DLD1 (cell line): ENCODE results near the gene HDAC4.

Experiments
- in situ Hi-C: cut with HindIII; loops from 2 replicates; pipeline ENCODE4 v1.10.0; 2017; ENCODE audit warnings: low sequenced_read_pairs

HDAC4 gene

DNA sequence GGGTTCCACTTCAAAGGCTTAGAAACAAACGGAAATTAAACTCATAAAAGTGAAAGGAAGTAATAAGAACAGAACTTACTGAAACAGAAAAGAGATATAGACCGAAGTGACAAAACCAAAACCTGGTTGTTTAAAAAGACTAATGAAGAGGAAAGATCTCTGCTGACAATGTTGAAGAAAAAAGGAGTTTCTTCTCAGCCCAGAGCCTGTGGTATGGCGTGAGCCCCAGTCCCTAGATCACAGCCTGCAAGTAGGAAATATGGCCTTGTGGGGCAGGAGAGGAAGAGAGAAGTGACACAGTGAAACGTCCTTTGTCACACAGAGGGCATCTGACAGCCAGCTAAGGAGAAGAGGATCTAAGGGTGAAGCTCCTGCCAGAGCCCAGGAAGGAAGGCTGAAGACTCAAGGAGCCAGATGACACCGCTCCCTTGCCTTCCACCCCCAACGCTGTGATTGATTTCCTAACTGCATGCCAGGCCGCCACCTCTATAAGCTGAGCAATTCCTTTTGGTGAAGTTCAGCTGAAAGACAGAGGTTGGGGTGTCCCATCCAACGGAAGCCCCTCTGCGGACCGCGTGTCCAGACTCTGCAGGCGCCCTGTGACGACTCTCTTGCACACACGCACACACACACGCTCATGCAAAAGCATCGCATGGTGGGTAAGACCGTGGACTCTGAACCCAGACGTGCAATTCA, 141.1 kb downstream of the HDAC4 start:
- in situ Hi-C loops, result no loop called here

DNA sequence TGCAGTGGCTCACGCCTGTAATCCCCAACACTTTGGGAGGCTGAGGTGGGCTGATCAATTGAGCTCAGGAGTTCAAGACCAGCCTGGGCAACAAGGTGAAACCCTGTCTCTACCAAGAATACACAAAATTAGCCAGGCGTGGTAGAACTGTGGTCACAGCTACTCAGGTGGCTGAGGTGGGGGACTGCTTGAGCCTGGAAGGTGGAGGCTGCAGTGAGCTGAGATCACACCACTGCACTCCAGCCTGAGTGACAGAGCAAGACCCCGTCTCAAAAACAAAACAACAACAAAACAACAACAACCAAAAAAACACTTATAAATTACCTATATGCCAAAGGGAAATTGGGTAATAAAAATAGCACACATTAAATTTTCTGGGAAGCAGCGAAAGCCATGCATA, 141.6 kb downstream of the HDAC4 start:
- in situ Hi-C loops, result no loop called here

DNA sequence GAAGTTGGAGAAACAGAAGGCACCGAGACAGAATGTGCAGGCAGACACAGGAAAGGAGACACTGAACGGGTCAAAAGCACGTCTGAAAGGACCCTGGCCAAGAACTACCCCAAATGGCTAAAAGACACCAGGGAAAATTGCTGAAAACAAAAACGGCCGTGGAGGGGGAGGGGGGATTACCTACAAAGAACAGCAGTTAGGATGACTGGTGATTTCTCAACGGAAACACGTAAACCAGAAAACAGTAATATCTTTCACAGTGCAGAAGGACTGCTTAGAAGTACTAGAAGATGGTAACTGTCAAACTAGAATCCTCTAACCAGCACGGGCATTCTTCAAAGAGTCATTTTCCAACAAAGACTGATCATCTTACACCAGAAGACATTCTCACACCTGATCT, 142.6 kb downstream of the HDAC4 start:
- in situ Hi-C loops, result no loop called here

DNA sequence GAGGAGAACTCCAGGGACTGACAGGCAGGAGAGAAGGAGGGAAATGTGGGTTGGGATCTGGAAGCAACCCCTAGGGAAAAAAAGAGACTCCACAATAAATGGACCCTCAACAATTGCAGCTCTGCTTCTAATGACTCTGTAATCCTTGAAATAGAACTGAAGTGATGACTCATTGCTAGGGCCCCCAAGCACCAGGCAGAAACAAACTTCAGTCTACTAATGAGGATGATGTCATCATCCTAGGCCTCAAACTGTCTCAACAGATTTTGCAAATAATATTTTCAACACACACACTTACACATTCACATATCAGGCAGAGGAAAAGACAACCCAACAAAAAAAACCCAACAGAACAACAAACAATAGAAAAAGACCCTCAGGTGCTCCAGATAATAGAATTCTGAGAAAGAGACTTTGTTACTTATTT, 143.3 kb downstream of the HDAC4 start:
- in situ Hi-C loops, result no loop called here

DNA sequence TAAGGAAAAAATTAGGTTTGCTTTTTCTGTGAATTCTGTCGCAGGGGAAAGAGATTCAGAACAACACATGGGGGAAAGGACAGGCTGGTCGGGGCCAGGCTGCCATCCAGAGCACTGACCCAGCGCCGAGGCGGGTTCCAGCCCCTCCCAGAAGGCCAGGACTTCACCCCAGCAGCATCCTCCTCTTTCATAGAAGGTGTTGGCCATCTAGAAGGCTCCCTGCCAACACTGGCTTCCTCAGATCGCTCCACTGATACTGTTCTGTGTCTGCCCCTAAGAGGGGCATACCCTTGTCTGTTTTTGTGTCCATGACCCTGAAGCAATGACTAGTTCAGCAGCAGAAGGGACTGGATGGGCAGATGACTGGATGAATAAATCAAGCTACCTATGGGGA, 144.5 kb downstream of the HDAC4 start:
- in situ Hi-C loops, result no loop called here

DNA sequence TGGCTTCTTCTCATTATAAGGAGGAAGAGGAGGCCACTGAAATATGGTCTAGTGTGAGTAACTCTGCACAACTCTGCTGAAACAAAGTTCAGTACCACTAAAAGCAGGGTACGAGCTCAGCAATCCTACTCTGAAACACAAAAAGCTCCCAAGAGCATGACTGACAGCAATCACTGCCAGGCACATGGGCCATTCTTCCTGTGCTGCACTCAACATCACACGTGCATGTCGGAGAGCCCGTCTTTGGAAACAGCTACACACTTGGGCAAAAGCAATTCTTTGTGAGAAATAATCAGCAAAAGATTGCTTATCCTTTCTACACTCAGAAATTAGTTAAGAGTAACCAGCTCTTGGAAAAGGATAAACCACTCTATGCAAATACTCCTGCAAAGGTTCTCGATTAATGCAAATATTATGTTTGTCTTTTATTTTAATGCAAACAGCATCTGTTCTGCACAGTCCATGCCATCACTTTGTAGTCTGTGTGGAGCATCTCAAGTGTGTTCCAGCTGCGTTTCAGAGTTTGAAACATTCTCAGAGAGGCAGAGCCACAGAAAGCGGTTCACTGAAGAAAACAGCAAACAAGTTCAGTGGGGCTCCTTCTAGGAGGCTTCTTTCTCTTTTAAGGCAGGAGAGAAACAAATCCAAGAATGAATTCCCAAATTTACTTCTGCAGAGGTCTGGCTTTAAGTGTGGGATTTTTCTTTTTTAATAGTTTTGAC, 145.0 kb downstream of the HDAC4 start:
- in situ Hi-C loops, result no loop called here

DNA sequence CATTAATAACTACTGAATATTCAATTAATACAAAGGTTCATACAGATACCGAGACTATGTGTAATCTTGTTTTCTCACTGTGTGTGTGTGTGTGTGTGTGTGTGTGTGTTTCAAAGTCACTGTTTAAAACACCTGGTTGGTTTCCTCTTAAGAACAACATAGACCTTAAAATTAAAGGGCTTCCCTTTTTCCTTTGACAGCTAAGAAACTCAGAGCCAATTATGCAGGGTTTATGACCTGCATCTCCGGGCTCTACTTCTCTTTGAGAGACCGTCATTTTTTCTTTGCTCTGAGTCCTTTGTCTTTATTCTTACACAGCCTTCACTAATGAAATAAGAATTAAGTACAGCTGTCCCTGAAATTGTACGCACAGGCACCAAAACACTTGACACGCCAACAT, 145.6 kb downstream of the HDAC4 start:
- in situ Hi-C loops, result no loop called here

DNA sequence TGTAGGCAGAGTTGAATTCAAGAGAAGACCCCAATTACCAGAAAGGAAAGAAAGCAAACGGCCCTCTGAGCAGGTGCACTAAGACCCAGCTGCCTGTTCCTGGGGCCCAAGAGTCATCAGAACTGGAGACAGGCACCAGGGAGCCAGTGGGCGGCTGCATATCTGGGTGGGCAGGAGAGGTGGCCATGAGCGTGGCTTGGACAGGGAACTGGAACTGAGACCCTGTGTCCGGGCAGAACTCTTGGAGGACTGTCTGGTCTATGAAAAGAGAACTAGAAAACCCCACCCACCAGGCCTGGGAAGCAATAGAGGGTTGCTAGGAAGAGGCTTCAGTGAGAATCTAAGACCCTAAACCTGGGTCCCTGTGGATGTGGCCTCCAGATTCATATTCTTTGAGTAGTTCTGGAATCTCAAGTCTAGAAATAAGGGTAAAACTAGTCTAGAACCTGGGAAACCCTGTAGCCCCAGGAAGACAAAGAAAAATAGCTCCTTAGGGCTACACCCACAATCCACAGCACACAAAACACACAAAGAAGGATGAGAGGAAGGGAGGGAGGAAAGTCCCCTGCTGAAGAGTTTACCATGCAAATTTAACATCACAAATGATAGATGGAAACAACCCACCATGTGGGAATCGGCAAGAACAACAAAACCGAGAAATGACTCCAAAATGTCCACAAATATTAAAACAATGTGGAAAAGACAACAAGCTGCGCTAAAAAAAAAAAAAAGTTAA, 147.0 kb downstream of the HDAC4 start:
- in situ Hi-C loops, result no loop called here

DNA sequence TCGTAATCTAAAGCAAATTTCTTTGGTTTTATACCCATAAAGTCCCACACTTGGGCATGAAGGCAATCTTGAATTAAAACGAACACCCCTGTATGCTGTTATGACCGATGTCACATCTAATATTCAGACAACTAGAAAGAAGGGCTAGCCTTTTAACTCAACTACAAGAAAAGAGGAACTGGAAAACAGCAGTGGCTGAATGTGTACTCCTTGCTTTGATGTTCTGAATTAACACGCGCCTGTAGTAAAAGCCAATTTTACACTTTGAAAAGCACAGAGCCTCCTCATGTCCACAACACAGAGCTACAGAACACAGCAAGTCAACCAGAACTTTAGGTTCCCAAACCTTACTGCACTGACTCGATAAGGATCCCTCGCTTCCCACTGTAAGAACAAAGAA, 147.6 kb downstream of the HDAC4 start:
- in situ Hi-C loops, result no loop called here

DNA sequence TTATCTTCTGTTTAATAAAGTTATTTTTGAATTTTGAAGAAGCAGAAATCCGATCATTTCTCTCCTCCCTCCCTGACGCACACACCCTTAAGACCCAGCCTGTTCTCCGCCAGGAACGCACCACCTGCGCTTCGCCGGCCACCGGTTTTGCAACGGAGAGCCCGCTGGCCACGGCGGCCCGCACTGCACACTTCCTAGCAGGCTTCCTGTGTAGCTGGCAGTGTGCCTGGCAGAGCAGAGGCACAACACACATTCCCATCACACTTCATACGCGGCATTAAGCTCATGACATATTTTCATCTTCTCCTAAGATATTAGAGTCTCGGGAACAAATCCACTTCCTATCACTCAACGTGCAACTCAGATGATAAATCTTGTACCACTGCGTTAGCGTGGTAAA, 148.0 kb downstream of the HDAC4 start:
- in situ Hi-C loops, result no loop called here

DNA sequence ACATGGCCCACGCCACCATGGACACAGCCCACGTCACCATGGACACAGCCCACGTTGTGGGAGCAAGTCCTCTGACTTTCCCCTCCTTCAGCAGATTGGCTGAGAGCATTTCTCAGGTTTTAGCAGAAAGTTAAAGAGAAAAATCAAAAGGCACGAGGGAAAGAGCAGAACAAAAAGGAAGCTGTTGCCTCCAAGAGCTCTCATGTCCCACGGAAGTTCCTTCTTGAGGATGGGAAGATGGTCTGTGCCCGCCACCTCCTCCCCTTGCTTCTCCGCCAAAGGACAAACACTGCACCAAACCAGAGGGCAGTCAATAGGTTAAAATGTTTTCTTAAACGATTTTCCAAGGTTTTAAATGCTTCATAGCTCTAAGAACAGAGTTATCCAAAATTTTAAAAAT, 148.4 kb downstream of the HDAC4 start:
- in situ Hi-C loops, result no loop called here

DNA sequence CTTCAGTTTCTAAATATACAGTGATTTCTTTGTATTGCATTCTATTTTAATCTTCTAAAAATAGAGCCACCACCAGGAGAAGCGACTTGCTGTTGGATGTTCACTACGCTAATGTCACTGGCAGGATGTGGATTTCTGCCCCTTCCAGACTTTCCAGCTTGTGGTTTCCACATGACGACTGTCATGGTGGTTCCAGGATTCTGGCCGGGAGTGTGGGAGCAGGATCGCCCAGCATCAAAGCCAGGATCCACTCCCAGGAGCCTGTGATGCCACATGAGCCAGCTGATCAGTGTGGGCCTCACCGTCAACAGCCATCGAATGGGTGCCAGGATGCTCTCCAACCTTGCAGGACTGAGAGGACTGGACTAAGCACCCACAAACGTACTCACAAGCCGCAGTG, 148.8 kb downstream of the HDAC4 start:
- in situ Hi-C loops, result no loop called here

DNA sequence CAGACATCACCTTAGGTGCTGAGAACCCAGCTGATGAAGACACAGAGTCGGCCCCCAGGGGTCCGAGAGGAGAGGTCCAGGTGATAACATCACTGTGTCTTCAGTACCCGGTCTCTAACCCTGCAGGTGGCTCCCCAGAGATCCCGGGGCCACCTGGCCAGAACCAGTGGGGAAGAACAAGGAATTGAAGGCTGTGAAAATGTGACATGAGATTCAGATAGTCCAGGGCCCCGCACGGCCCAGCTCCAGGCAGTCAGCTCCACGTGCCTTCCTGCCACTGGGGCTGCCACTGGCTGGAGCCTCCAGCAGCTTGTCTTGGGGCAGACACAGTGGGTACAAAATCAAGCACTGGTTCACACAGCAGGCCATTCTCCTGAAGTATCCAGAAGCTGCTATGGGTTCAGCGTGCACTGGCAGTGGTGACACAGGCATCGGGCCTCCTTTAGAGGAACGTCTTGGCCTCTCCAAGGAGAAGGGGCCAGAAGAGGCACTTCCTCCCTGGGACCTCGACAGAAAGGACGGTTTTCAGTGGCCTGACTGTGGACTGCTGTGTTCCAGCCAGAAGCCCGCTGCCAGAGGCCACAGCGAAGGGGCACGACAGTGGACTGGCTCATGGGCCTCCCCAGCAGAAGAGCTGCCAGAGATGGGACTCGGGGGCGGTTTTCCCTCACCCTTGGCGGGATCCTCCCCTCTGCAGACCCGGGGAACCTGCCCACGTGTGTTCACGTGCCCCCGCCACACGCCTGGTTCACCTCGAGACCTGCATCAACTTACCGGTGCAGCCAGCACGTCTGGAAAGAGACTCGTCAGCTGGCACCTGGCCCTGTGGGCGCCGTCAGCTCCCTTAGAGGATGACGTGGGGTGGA, 150.4 kb downstream of the HDAC4 start:
- in situ Hi-C loops, result no loop called here

DNA sequence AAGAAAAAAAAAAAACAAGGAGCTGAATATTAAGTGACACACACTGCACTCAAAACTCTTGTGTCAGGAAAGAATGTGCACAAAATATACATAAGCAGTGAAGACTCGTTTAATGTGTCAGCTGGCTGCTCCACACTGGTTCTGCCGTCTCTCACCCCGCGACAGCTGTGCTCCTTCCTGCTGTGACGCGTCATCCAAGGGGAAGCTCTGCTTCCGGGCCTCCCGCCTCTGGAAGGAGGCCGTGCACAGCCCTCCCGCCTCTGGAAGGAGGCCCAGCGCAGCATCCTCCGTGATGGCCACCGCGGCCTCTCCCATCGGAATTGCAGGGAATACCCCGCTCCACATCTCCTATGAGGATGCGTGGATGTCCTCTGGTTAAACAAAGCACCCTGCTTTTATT, 151.0 kb downstream of the HDAC4 start:
- in situ Hi-C loops, result no loop called here

DNA sequence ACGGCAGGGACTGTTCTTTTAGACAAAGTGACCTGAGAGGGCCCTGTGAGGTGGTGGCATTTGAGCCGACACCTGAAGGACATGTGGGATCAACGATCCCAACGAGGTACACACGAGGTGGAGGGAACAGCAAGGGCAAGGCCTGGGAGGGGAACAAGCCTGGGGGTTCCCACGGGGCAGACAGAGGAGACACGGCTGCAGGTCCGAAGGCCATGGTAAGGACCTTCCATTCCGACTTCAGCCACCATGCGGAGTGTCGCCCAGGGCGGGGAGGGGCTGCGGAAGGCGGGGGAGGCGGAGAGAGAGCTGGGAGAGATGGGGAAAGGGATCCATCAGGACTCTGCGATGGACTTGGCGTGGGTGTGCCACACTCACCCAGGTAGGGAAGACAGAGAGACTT, 151.8 kb downstream of the HDAC4 start:
- in situ Hi-C loops, result no loop called here

DNA sequence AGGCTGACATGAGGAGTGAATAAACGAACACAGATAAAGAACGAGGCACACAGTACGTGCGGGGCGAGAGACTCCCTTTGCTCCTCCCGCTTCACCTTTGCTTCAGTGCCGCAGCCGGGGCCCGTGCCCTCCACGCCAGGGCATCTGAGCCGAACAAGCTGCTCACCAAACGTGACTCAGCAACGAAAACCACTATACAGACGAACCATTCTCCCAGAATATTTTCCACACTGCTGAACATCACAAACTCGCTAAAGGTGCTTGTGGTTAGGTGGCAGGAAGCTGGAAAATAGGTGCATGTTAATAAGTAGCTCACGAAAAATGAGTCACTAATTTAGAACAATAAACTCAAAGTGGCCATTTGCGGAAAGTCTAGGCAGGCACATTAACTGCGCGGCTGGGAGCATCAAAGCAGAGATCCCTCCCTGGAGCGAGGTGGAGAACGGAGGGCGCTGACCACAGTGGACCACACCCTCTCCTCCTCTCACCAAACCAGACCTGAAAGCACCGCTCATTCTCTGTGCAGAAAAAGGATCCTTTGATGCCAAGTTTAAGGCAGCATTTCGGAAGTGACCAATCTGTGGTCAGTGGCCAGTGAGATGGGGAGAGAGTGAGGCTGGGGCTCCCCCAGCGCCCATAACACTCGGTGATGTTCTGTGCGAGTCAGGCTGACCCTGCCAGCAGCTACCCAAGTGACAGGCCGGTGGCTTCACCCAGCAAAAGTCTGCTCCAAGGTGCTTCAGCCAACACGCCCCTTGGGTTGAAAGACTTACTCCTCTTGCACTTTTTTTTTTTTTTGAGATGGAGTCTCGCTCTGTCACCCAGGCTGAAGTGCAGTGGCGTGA, 153.2 kb downstream of the HDAC4 start:
- in situ Hi-C loops, result no loop called here

DNA sequence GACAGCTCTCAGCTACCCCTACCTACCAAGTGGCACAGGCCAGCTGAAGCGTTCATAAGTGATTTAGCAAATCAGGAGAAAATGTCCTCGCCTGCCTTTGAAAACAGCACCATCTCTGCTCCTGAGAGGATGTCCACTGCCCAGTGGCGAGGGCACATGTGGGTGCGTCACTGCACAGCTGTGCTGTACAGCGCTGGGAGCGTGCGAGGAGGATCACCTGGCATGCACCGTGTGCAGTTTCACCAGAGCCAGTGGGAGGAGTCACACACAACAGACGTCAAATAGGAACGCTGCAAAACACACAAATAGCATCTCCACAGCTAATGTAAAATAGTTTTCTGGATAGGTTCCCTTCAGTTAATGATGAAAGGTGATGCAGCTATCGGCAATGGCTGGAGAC, 154.1 kb downstream of the HDAC4 start:
- in situ Hi-C loops, result no loop called here

DNA sequence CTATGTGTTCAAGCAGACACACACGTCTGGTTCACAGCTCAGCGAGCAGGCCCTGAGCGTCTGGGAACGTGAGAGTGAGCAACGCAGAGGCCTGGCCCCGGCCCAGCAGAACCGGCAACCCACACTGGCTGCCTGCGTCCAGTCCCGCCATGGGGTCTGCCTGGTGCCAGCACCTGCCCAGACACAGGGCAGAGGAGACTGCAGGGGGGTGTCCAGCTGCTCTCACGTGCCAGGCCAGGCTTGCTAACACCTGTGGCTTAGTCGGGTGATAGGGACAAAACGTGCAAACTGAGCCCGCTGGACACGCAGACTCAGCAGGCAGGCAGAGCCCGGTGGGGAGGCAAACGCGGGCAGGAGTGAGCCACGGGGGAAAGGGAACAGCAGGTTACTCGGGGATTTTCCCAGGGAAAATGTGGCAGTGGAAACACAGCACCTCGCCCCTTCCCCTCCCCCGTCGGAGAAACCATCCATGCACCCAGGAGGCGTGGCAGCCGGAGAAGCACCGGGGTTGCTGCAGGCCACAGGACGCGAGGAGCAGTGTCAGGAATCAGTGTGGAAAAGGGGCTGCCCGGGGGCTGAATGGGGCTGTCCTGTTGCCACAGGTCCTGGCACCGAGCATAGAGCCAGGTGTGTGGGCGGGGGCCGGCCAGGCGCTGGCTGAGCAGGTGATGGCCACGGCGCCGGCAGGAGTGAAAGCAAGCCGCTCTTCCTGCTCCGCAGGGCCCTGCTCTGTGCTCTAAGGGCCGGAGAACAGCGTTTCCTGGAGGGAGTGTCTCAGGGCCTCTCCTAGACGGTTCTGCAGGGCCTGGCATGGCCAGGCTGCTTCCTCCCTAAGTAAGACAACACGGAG, 154.7 kb downstream of the HDAC4 start:
- in situ Hi-C loops, result no loop called here

DNA sequence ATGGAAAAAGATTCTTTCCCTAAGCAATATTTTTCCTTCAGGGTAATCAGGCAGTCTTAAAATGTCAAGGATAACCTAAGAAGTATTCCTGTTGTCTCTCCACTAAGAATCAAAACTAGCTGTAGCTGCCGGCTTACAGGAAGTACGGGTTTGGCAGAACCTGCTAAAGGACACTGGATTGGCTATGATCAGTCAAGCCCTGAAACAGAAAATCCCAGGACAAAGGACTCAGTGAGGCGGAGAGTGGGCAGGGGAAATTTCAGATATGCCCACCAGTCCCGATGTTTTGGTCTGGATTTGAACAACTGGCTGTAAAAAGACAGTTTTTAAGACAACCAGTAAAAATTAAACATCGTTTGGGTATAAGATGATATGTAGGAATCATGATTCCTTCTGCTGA, 155.7 kb downstream of the HDAC4 start:
- in situ Hi-C loops, result no loop called here
